Measurements from ENCODE around the gene ZNG1C.
"Not testable (repeated sequence)": the region's sequence is repeated elsewhere in the genome, so short reads cannot be mapped to it uniquely, and the experiment has no call there.

DNA sequence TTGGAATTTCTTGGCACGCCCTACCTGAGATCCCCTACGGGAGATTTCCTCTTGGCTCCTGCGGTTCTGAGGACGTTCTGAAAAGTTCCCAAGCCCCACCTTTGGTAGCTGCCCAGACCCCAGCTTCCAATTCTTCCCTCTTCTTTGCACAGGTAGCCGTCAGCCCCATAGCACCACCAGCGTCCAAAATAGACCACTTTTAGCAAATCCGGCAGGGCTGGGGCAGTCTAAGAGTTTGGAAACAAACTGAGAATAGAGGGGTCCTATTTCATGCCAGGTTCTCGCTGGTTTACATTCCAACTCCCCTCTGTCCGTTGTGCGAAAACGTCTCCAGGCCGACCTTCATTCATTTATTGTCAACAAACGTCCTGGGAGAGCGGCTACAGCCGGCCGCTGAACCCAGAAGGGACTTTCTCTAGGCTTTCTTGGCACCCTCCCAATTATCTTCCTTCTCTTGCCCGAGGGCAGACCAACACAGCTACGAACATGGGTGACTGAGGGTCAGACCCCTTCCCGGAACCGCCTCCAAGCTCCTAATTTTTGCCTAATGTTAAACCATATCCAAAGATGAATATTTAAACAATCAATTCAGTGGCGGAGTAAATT, 64.0 kb downstream of the ZNG1C start:
- TF ChIP-seq POLR2A (IDR thresholded peaks at IDR 0.05; ENCODE audit: low read length); GATA1 (IDR thresholded peaks at IDR 0.05; ENCODE audit: low read depth, low read length): not testable (repeated sequence)
